T-helper 2 cell treated with Interferon-gamma antibody and Interleukin-4, amounts not matched to agents 100 ng/mL and 5 ng/mL, for 36 hours (primary cell): ENCODE results near the gene SLC8A1. TPM values are rescaled to one million over a fixed set of nuclear protein-coding genes. Genes with fewer than 3 reads are reported as not detected.

Experiments
- intact Hi-C: fragments of 100-400 bp; cut with micrococcal nuclease; formaldehyde crosslinking; loops from one replicate; pipeline ENCODE4 v1.15.1; 2023
- total RNA-seq: library from RNA; stranded (reverse); gene quantifications from 2 replicates; pipeline ENCODE4 v1.2.3, GENCODE V29; 2022

SLC8A1 gene
- total RNA-seq, 1 donor from 2014 or later, result 1.8 TPM

- intact Hi-C loops, result no loop called here
Observed at GRCh38 chr2:40394031-40394430, 57.9 kb downstream of the SLC8A1 start.

DNA sequence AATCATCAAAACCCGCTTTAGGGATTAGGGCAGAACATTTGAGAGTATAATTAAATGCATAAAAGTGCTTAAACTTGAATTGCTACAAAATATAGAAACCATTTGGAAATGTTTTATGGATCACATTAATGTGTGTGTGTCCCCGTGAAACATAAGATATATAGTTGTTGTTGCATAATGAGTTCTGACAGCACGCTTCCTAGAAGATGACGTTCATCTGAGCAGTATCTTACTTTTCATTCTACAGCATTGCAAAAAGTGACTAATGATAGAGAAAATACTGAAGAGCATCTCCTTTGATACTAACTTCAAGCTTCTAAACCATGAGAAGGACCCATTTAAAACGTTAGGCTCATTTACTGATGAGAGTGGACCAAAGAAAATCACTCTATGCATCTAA, 63.7 kb downstream of the SLC8A1 start:
- intact Hi-C loops, result no loop called here

- intact Hi-C loops, result loop anchor here (2.0 kb wide), 1 partner anchor 15 kb away; no protein-coding TSS in a partner anchor
Observed at GRCh38 chr2:40386177-40386576, 65.7 kb downstream of the SLC8A1 start.

GRCh38 chr2:40384714-40385113, 67.2 kb downstream of the SLC8A1 start:
- intact Hi-C loops, result no loop called here

GRCh38 chr2:40384233-40384632, 67.7 kb downstream of the SLC8A1 start:
- intact Hi-C loops, result no loop called here

GRCh38 chr2:40380721-40381120, 71.2 kb downstream of the SLC8A1 start:
- intact Hi-C loops, result no loop called here

DNA sequence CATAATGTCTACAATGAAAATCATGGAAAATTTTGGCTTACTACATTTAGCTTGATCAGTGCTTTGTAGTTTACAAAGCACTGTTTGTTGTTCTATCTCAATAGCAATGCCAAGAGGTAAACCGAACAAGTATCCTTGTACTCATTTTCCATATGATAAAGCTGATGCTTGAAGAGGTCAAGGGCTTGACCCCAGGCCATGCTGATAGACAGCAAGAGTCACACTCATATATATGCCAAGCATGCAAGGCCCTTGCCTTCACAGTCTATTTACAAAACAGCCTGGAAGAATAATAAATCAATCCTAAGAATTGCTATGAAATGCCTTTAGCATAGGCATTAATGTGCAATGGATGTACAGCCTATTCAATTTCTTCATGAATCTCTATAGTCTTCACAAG, 71.8 kb downstream of the SLC8A1 start:
- intact Hi-C loops, result no loop called here

DNA sequence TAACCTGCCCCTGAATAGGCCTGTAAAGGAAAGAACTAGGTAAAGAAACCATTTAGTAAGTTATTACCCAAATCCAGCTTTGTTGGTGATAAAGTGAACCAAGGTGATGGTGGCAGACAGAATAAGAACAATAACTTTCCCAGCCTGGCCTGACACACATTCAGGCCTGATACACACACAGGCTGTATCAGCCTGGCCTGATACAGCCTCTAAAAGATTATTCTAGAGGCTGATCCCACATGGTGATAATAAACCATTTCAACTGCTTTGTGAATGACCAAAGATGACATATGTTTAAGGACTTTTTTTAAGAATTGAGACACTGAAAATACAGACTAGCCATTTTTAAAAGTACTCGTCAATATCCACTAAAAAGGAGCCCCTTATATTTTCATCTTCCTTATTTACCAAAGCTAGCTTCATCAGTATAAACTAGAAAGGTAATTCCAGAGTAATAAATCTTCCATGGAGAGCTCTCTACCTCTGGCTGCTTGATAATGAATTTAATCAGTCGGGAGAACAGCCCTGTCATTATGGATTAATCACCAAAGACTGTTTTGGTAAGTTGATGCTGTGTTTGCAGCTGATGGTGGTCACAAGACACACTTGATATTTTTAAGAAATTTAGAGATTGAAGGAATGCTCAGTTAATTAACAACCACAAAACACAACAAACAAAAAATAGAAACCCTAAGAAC, 77.2 kb downstream of the SLC8A1 start:
- intact Hi-C loops, result no loop called here

DNA sequence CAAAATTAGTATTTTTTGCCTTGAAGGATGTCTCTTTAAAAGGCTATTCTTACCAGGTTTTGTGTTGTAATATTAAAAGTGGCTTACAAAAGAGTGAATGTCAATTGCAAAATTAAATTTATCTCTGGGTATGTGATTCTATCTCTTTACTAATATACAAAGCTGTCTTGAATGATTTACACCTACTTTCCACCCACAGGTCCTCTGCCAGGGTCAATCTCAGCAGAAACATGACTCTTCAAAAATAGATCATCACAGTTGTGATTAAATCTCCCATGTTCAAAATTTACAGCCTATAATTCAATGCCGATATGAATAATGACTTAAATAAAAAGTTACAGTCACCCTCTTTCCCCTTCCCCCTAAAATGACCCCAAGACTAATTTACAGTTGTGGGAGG, 78.8 kb downstream of the SLC8A1 start:
- intact Hi-C loops, result no loop called here

DNA sequence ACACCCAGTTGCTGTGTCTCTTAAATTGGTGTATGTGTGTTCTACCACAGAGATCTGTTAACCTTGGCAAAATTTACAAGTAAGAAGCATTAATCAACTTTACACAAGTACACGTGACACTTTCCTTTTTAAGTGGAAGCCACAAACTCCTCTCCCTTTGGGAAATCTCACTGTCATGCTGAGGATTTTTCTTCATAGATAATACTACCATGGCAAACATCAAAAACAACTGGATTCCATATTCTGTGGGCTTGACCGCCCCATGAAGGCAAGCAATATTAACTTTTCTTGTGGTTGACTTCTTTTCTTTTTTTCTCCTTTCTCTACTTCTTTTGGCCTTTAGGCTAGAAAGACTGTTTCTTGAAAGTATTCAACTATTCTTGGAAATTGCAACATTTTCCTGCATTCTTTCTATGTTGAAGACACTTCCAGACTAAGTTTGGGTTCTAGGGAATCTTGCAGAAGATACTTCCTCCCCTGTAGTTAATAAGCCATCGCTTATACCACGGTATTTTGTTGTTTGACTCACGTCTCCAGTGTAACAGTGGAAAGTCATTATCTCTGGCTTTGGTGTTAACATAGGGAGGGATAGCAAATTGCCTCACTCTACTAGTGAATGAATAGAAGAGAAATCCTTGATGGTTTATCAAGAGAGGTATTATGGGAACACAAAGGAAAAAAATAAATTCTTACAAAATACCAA, 79.5 kb downstream of the SLC8A1 start:
- intact Hi-C loops, result no loop called here

GRCh38 chr2:40371525-40372282, 80.2 kb downstream of the SLC8A1 start:
- intact Hi-C loops, result no loop called here

GRCh38 chr2:40370007-40370395, 81.9 kb downstream of the SLC8A1 start:
- intact Hi-C loops, result no loop called here

DNA sequence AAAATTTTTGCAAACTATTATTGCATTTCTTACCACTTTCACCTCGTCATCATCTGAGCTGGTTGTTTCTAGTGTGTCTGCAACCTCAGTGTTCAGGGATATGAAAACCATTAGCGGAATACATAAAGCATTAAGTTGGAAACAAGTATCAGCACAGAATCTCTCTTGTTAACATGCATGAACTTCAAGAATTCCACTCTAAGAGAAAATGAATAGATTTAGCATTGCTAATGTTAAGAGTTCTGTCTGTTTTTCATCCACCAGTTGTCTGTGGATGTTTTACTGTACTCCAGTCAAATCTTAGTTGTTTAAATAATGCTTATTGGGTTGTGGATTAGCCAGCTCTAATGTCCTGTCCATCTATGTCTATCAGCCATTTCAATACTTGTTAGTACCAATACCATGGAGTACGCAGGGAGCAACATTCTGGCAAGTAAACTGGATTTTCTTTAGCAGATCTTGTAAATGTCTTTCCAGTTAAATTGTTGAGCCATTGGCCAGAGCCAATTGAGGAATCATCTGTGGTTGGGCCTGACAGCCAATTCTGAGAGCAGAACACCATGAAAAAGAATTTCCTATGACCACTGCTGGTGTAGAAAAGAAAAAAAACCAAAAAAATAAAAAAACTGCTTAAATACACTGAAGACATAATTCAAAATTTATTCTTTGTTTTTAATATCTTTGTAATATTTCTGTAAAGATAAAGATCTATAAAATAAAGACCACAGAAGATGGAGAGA, 82.5 kb downstream of the SLC8A1 start:
- intact Hi-C loops, result no loop called here

- intact Hi-C loops, result no loop called here
Observed at GRCh38 chr2:40367652-40368051, 84.2 kb downstream of the SLC8A1 start.

DNA sequence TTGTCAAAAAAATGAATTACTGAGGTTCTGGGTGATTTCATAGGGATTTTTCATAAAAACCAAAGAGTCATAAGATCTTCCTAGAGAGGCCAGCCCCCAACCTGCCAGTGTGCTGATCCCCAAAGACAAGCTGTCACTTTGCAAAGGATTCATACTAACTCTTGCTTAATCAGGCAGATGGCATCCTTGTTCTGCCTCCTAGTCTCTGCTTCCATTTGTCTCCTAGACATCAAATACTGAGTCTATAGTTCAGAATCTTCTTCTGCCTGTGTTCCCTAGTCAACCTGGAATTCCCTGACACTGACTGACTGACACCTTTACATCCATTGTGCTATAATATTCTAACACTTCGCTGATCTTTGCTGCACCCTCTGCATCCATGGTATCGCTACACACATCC, 84.9 kb downstream of the SLC8A1 start:
- intact Hi-C loops, result no loop called here

- intact Hi-C loops, result loop anchor here (5.0 kb wide), 1 partner anchor 452 kb away; no protein-coding TSS in a partner anchor
Observed at GRCh38 chr2:40364151-40364874, 87.6 kb downstream of the SLC8A1 start.

DNA sequence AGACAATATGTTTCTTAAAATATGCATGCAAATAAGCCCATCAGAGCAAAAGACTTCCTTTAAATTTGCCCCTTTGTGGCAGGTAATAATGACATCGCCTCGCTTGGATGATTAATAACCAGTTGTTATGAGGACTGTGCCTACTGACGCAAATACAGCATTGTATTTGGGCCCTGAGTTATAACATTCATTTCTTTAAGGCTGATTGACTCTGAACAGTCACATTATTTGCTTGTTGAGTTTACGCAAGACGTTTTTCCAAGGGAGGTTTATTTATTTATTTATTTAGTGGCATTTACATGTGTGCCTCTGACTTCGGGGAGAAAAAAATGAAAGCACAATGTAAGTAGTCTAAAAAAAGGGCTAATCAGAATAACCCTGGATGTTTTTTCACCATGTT, 88.3 kb downstream of the SLC8A1 start:
- intact Hi-C loops, result loop anchor here (5.0 kb wide), 1 partner anchor 451 kb away; no protein-coding TSS in a partner anchor

DNA sequence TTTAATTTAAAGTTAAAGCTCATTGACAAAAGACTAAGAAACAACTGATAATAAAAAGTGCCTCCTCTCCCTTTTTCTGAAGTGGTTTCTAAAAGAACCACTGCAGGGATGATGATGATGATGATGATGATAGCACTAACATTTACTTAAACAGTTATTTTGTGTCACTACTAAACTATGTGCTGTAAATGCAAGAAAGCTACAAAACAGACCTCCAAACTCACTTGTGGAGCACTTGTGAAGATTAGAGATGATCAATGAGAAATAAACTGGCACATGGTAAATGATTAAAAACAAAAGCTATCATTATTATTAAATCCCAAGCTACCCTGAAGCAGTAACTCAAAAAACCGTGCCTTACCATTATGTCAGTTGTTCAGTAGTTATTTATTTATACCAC, 88.7 kb downstream of the SLC8A1 start:
- intact Hi-C loops, result loop anchor here (5.0 kb wide), 1 partner anchor 451 kb away; no protein-coding TSS in a partner anchor

- intact Hi-C loops, result loop anchor here (5.0 kb wide), 1 partner anchor 449 kb away; no protein-coding TSS in a partner anchor
Observed at GRCh38 chr2:40361478-40361877, 90.4 kb downstream of the SLC8A1 start.

DNA sequence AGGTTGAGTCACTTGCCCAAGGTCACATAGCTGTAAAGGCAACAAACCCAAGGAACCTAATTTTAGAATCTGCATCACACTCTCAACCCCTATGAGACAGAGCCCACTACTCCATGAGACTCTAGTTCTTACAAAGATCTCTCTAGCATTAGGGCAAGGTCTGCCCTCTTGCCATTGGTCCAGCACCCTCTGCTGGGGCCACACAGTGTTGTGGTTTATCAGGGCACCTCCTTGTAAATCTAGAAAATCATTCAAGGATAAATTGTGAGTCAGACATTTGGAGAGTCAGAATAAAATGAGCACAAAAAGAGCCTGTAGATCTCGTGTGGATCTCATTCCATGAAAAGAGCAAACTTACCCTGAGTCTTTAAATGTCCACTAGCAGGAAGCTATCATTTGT, 91.2 kb downstream of the SLC8A1 start:
- intact Hi-C loops, result loop anchor here (5.0 kb wide), 1 partner anchor 448 kb away; no protein-coding TSS in a partner anchor
